Measurements from ENCODE around the gene HLA-E.

Gene HLA-E

DNA sequence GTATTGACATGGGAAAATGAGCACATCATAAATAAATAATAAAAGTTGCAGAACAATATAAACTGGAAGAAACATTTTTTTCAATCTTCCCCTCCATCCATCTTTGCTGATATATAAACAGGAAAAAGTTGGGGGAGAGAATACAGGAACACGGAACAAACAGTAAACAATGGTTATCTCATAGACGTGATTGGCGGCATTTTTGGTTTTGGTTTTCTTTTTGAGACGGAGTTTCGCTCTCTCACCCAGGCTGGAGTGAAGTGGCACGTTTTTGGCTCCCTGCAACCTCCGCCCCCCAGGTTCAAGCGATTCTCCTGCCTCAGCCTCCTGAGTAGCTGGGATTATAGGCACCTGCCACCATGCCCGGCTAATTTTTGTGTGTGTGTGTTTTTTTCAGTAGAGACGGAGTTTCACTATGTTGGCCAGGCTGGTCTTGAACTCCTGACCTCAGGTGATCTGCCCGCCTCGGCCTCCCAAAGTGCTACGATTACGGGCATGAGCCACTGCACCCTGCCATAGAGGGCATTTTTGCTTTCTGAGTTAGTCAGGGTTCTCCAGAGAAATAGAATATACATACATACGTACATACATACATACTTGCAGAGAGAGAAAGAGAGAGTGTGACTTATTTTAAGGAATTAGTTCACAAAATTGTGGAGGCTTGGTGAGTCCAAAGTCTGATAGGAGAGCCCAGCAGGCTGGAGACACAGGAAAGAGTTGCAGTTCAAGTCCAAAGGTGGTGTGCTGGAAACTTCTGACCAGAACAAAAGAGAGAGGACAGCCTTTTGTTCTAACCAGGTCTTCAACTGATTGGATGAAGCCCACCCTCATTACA lies 44.4 kb downstream of the HLA-E start:
- in situ Hi-C loops (cut with HindIII; ENCODE audit: low sequenced_read_pairs), result no loop called here

DNA sequence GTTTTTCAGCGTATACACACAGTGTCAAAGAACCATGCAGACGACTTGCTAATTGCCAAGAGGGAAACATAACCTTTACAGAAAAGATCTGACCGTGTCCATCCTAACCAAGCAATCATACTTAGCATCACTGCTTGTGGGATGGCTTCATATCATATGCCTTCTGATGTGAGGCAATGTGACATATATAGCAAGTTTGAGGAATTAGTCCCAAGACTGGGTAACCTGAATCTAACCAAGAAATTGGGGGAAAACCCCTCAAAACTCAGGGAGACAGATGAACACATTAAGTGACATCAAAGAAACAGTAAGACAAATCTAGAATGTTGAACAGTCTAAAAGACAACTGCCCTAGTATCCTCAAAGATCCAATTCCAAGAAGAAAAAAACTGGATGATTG lies 48.6 kb downstream of the HLA-E start:
- in situ Hi-C loops (cut with HindIII; ENCODE audit: low sequenced_read_pairs), result no loop called here

- in situ Hi-C loops (cut with HindIII; ENCODE audit: low sequenced_read_pairs), result loop anchor here (5.0 to 10.0 kb wide), 4 partner anchors 39 to 193 kb away; no protein-coding TSS in a partner anchor
Measured at GRCh38 chr6:30541515-30542403, 52.5 kb downstream of the HLA-E start.

GRCh38 chr6:30542404-30542725 lies 53.1 kb downstream of the HLA-E start:
- in situ Hi-C loops (cut with HindIII; ENCODE audit: low sequenced_read_pairs), result loop anchor here (5.0 to 10.0 kb wide), 4 partner anchors 40 to 192 kb away; no protein-coding TSS in a partner anchor

DNA sequence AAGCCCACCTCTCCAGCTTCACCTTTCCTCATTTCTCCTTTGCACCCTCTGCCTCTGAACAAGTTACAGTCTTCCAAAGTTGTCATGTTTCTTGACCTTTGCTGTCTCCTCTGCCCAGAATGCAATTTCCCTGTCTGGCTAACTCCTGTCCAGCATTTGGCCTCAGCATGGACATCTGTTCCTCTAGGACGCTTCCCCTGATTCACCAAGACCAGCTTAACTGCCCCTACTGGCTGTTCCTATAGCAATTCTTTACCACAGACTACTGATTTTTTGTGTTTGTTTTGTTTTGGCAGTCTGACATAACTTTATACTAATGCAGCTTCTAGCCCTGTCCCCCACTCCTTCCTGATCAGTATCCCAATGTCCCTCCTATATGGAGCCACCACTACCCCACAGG lies 53.6 kb downstream of the HLA-E start:
- in situ Hi-C loops (cut with HindIII; ENCODE audit: low sequenced_read_pairs), result loop anchor here (5.0 to 10.0 kb wide), 4 partner anchors 41 to 192 kb away; no protein-coding TSS in a partner anchor
